ENCODE results near the gene SLC20A1. TPM values are rescaled to one million over a fixed set of nuclear protein-coding genes. Genes with fewer than 3 reads are reported as not detected.
A peak's percentile ranks its signal among the peaks of the same experiment; 100 is the strongest.

The SLC20A1 gene
- total and polyA plus RNA-seq, 2 experiments from 2014 or later, result 135 to 191 TPM

GRCh38 chr2:112621790-112622527 is 23.8 kb upstream of the SLC20A1 start:
- no peaks in the 10 kb centered on the region for H3K9me3 ChIP-seq (ENCODE audit: low read depth)
- H3K79me2 ChIP-seq (ENCODE audit: insufficient read depth), result peaks cover 6% of the 10 kb centered on the region; the same call in 1 of the 2 replicates
- H4K20me1 ChIP-seq (ENCODE audit: insufficient read depth), result no peaks in the 10 kb centered on the region
- WGBS, 2 experiments (ENCODE audit: low coverage in 1 of 2, low lambda C conversion rate in 2 of 2, missing lambda C conversion rate in 2 of 2), result 45 to 56% methylated on average over 22 of the region's 22 CpGs
- no peaks in the 10 kb centered on the region for H3K27me3 ChIP-seq (replicated peaks; ENCODE audit: insufficient read depth)
- peaks cover 53% of the 10 kb centered on the region for H3K4me1 ChIP-seq (ENCODE audit: insufficient read depth)
- H3K27ac ChIP-seq, result peak overlapping the region; percentile 84
- TF ChIP-seq EZH2 (IDR thresholded peaks at IDR 0.05; ENCODE audit: insufficient read depth, poor library complexity, severe bottlenecking) (no peak), EZH2phosphoT487 (IDR thresholded peaks at IDR 0.05; ENCODE audit: insufficient read depth, low read depth) (no peak)
- DNase-seq, result peak; percentile 87
- H3K9ac ChIP-seq, result peak overlapping the region; percentile 49
- peak overlapping the region; percentile 51 for H3K4me2 ChIP-seq (ENCODE audit: unreplicated experiment)
- no peaks in the 10 kb centered on the region for H3K36me3 ChIP-seq (ENCODE audit: low read depth)
- peaks cover 60% of the 10 kb centered on the region for H3F3A ChIP-seq (ENCODE audit: insufficient read depth)
- peak overlapping the region; percentile 49 for H3K4me3 ChIP-seq
- in situ Hi-C loops (cut with MboI), result loop anchor here (25.0 kb wide), 1 partner anchor 315 kb away; no protein-coding TSS in a partner anchor
- no peak overlapping the region for H2AFZ ChIP-seq
- no peaks in the 10 kb centered on the region for H3K9me2 ChIP-seq (ENCODE audit: insufficient read depth)

DNA sequence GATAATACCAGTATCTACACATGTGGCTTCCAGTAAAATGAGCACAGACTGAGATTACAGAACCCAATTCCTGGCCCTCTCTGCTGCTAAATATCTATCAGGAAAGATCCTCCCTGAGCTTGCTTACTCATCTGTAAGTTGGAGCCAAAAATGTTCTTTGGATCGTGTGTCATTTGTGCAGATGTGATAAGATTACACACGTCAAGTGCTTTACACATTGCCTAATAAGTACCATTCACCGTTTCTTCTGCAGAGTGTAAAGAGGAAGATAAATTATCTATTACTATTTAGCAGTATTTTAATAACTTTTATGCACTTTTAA is 23.2 kb upstream of the SLC20A1 start:
- DNase-seq, result peak; percentile 95
- WGBS, 2 experiments (ENCODE audit: low coverage in 1 of 2, low lambda C conversion rate in 2 of 2, missing lambda C conversion rate in 2 of 2), result 1 to 3% methylated on average over 3 of the region's 3 CpGs
- peak overlapping the region; percentile 49 for H3K4me3 ChIP-seq

GRCh38 chr2:112623913-112624777 is 21.6 kb upstream of the SLC20A1 start:
- H3K9ac ChIP-seq, result peak overlapping the region; percentile 69
- WGBS, 2 experiments (ENCODE audit: low coverage in 1 of 2, low lambda C conversion rate in 2 of 2, missing lambda C conversion rate in 2 of 2), result 61 to 63% methylated on average over 11 of the region's 11 CpGs
- H2AFZ ChIP-seq, result no peak overlapping the region
- peaks cover 11% of the 10 kb centered on the region; the same call in 1 of the 2 replicates for H3K79me2 ChIP-seq (ENCODE audit: insufficient read depth)
- DNase-seq, result peak; percentile 95
- H4K20me1 ChIP-seq (ENCODE audit: insufficient read depth), result no peaks in the 10 kb centered on the region
- in situ Hi-C loops (cut with MboI), result loop anchor here (25.0 kb wide), 1 partner anchor 313 kb away; no protein-coding TSS in a partner anchor
- TF ChIP-seq EZH2 (IDR thresholded peaks at IDR 0.05; ENCODE audit: insufficient read depth, poor library complexity, severe bottlenecking) (no peak), EZH2phosphoT487 (IDR thresholded peaks at IDR 0.05; ENCODE audit: insufficient read depth, low read depth) (no peak)
- no peaks in the 10 kb centered on the region for H3K9me3 ChIP-seq (ENCODE audit: low read depth)
- peaks cover 77% of the 10 kb centered on the region for H3F3A ChIP-seq (ENCODE audit: insufficient read depth)
- no peaks in the 10 kb centered on the region for H3K27me3 ChIP-seq (replicated peaks; ENCODE audit: insufficient read depth)
- peak overlapping the region; percentile 90 for H3K27ac ChIP-seq
- H3K4me2 ChIP-seq (ENCODE audit: unreplicated experiment), result peak overlapping the region; percentile 84
- no peaks in the 10 kb centered on the region for H3K9me2 ChIP-seq (ENCODE audit: insufficient read depth)
- H3K36me3 ChIP-seq (ENCODE audit: low read depth), result no peaks in the 10 kb centered on the region
- peaks cover 73% of the 10 kb centered on the region for H3K4me1 ChIP-seq (ENCODE audit: insufficient read depth)
- peak overlapping the region; percentile 54 for H3K4me3 ChIP-seq

More for the DNA sequence above, 23.2 kb upstream of the SLC20A1 start:
- in situ Hi-C loops (cut with MboI), result loop anchor here (25.0 kb wide), 1 partner anchor 315 kb away; no protein-coding TSS in a partner anchor
- H3K9me2 ChIP-seq (ENCODE audit: insufficient read depth), result no peaks in the 10 kb centered on the region
- no peaks in the 10 kb centered on the region for H3K36me3 ChIP-seq (ENCODE audit: low read depth)
- H3K4me1 ChIP-seq (ENCODE audit: insufficient read depth), result peaks cover 56% of the 10 kb centered on the region
- no peaks in the 10 kb centered on the region for H4K20me1 ChIP-seq (ENCODE audit: insufficient read depth)
- peak overlapping the region; percentile 84 for H3K27ac ChIP-seq
- H3K79me2 ChIP-seq (ENCODE audit: insufficient read depth), result peaks cover 6% of the 10 kb centered on the region; the same call in 1 of the 2 replicates
- H3K9ac ChIP-seq, result peak overlapping the region; percentile 49
- H3K4me2 ChIP-seq (ENCODE audit: unreplicated experiment), result peak overlapping the region; percentile 51
- TF ChIP-seq EZH2 (IDR thresholded peaks at IDR 0.05; ENCODE audit: insufficient read depth, poor library complexity, severe bottlenecking) (no peak), EZH2phosphoT487 (IDR thresholded peaks at IDR 0.05; ENCODE audit: insufficient read depth, low read depth) (no peak)
- H3K9me3 ChIP-seq (ENCODE audit: low read depth), result no peaks in the 10 kb centered on the region
- no peak overlapping the region for H2AFZ ChIP-seq
- H3F3A ChIP-seq (ENCODE audit: insufficient read depth), result peaks cover 63% of the 10 kb centered on the region
- no peaks in the 10 kb centered on the region for H3K27me3 ChIP-seq (replicated peaks; ENCODE audit: insufficient read depth)

DNA sequence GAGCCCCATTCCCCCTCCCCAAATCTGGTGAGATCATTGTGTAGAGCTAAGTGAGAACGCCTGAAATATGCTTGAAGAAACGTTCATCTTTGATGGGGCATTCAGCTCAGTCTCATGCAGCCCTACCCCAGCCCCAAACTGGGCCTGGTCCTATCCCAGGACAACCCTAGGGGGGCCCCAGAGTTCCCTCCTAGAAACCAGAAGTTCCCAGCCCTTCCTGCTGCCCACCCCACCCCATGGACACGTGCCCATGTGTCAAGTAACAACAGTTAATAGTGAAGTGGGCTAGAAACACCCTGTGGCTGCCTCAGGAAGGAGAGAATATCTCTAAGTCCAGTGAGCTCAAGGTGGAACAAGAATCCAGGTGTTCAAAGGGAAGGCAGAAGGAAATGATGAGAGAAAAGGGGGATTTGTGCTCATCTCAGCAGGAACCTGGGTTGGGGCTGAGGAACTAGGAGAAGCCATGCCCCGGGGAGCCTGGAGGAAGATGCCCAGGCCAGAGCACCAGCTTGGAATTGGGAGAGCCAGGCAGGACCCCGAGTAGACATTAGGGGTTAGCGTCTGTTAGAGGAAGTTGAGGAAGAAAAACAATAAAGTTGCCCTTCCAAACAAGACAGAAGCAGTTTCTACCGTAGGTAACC is 20.1 kb upstream of the SLC20A1 start:
- in situ Hi-C loops (cut with MboI), result no loop called here
- H2AFZ ChIP-seq, result peak overlapping the region; percentile 20; the same call in 1 of the 2 replicates
- WGBS, 2 experiments (ENCODE audit: low coverage in 1 of 2, low lambda C conversion rate in 2 of 2, missing lambda C conversion rate in 2 of 2), result 76 to 80% methylated on average over 7 of the region's 7 CpGs

More for the DNA sequence above, 20.1 kb upstream of the SLC20A1 start:
- Histone ChIP-seq H3K9ac (peak overlapping the region; percentile 69), H3K27me3 (replicated peaks; ENCODE audit: insufficient read depth) (no peaks in the 10 kb centered on the region), H3F3A (ENCODE audit: insufficient read depth) (peaks cover 92% of the 10 kb centered on the region), H3K9me2 (ENCODE audit: insufficient read depth) (no peaks in the 10 kb centered on the region), H3K4me1 (ENCODE audit: insufficient read depth) (peaks cover 87% of the 10 kb centered on the region), H3K79me2 (ENCODE audit: insufficient read depth) (peaks cover 11% of the 10 kb centered on the region; the same call in 1 of the 2 replicates), H3K9me3 (ENCODE audit: low read depth) (no peaks in the 10 kb centered on the region), H4K20me1 (ENCODE audit: insufficient read depth) (no peaks in the 10 kb centered on the region), H3K4me3 (0 out of 2 replicates have a peak overlapping the region, but pooled peaks have one; percentile 16), H3K4me2 (ENCODE audit: unreplicated experiment) (peak overlapping the region; percentile 84), H3K27ac (peak overlapping the region; percentile 90), H3K36me3 (ENCODE audit: low read depth) (no peaks in the 10 kb centered on the region)
- peak; percentile 7 for DNase-seq
- TF ChIP-seq EZH2phosphoT487 (IDR thresholded peaks at IDR 0.05; ENCODE audit: insufficient read depth, low read depth) (no peak), EZH2 (IDR thresholded peaks at IDR 0.05; ENCODE audit: insufficient read depth, poor library complexity, severe bottlenecking) (no peak)

All from GM23248 (cell line).